Gastrocnemius medialis (tissue), 4 donors: ENCODE results near the gene RBM46. TPM values are rescaled to one million over a fixed set of nuclear protein-coding genes. Genes with fewer than 3 reads are reported as not detected.
"Not testable (repeated sequence)": the region's sequence is repeated elsewhere in the genome, so short reads cannot be mapped to it uniquely, and the experiment has no call there.

Source experiments
- ATAC-seq, 2 donors: fragments of 150-250 bp; one replicate each; pipeline ENCODE4 v1.9.1; 2016
- DNase-seq, 2 donors: peaks; one replicate each; pipeline ENCODE4 v3.0.0-alpha.2; 2019
- H3K27ac ChIP-seq, 4 donors: fragments of 200-600 bp; sonication (generic); 1 replicate in 1 of 4; 2 replicates in 3 of 4; pipeline ENCODE4 v1.5.1; 2016 to 2018; ENCODE audit warnings: mild to moderate bottlenecking in 2 of 4, moderate library complexity in 1 of 4
- H3K27me3 ChIP-seq, 3 donors: fragments of 200-600 bp; sonication (generic) in 2 of 3; 1 replicate in 1 of 3; 2 replicates in 2 of 3; pipeline versions ENCODE4 v1.5.1 to v1.6.0; 2016 to 2019; ENCODE audit warnings: mild to moderate bottlenecking in 1 of 3, moderate library complexity in 1 of 3
- H3K36me3 ChIP-seq, 2 donors: fragments of 200-600 bp; sonication (generic) in 1 of 2; one replicate each; pipeline ENCODE4 v1.5.1; 2017 to 2018
- H3K4me1 ChIP-seq, 2 donors: fragments of 200-600 bp; sonication (generic) in 1 of 2; one replicate each; pipeline ENCODE4 v1.5.1; 2016 to 2017; ENCODE audit warnings: mild to moderate bottlenecking in 2 of 2
- H3K4me3 ChIP-seq, 4 donors: fragments of 200-600 bp; sonication (generic) in 3 of 4; 1 replicate in 1 of 4; 2 replicates in 3 of 4; pipeline ENCODE4 v1.5.1; 2016 to 2019; ENCODE audit warnings: mild to moderate bottlenecking in 2 of 4
- H3K9me3 ChIP-seq, 3 donors: fragments of 200-600 bp; sonication (generic) in 2 of 3; 1 replicate in 1 of 3; 2 replicates in 2 of 3; pipeline ENCODE4 v1.5.1; 2016 to 2019
- POLR2A ChIP-seq, 2 donors: fragments of 450-650 bp; IDR thresholded peaks; one replicate each; pipeline ENCODE4 v1.6.1; 2017; ENCODE audit warnings: antibody characterized with exemption in 2 of 2, mild to moderate bottlenecking in 2 of 2, moderate library complexity in 2 of 2
- in situ Hi-C, 4 donors: fragments of 200-750 bp; cut with MboI; loops; one replicate each; pipeline versions ENCODE4 v1.15.0 to v1.8.0; 2017; ENCODE audit warnings: low sequenced_read_pairs in 4 of 4
- intact Hi-C: fragments of 100-400 bp; cut with DNase I; formaldehyde crosslinking; loops from one replicate; pipeline ENCODE4 v1.15.1; 2023; ENCODE audit warnings: low total_unique reads
- total RNA-seq, 4 donors: library from RNA; depleted of rRNA; stranded (reverse); fragments of >200 nt; gene quantifications; one replicate each; pipeline versions ENCODE4 v1.1.0 to v1.2.3, GENCODE V29; 2016
- TF ChIP-seq, protein P1 (sequence below), 5 experiments: fragments of 450-650 bp in 3 of 5; fragments of 200-600 bp in 2 of 5; sonication (generic) in 2 of 5; IDR thresholded peaks in 4 of 5; conservative IDR thresholded peaks in 1 of 5; 1 replicate in 4 of 5; 2 replicates in 1 of 5; pipeline ENCODE4 v1.5.1; 2016 to 2019; ENCODE audit warnings: antibody characterized with exemption in 5 of 5, mild to moderate bottlenecking in 3 of 5, moderate library complexity in 3 of 5

Gene RBM46
- total RNA-seq, 4 donors from 2014 or later, result not detected

DNA sequence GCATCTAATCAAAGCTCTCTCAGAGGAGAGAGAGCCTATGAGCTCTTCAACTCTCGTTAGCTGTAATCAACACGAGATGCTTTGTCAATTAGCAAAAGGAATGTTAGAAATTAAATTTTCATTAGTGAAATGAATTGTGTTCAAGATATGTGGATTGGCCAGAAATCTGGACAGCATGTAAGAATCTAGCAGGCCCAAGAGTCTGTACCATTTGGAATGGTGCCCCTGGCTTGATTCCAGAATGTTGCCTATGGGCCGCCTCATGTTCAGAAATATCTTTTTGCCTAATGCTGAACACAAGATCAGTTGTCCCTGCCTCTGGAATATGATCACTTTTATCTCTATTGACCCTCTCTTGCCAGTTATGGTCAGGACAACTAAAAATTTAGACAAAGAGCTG lies 88.2 kb downstream of the RBM46 start:
- intact Hi-C loops, result no loop called here
- H3K27me3 ChIP-seq, result no peaks in the 10 kb centered on the region

DNA sequence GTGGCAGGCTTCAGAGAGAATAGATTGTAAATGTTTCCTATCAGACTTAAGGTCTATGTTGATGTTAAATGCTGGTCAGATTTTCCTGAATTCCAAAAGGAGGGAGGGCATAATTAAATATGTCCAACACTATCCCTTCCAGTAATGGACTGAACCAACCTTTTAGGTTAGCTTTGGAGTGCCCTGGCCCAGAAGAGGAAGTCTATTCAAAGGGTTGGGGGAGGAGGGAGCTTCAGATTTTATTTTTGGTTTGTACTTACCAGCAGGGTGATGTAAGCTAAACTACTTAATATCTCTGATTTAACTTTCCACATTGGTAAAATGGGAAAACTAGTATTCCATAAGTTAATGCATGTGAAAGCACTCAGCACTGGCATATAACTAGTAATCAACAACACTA lies 91.1 kb downstream of the RBM46 start:
- TF ChIP-seq, protein P1, sequence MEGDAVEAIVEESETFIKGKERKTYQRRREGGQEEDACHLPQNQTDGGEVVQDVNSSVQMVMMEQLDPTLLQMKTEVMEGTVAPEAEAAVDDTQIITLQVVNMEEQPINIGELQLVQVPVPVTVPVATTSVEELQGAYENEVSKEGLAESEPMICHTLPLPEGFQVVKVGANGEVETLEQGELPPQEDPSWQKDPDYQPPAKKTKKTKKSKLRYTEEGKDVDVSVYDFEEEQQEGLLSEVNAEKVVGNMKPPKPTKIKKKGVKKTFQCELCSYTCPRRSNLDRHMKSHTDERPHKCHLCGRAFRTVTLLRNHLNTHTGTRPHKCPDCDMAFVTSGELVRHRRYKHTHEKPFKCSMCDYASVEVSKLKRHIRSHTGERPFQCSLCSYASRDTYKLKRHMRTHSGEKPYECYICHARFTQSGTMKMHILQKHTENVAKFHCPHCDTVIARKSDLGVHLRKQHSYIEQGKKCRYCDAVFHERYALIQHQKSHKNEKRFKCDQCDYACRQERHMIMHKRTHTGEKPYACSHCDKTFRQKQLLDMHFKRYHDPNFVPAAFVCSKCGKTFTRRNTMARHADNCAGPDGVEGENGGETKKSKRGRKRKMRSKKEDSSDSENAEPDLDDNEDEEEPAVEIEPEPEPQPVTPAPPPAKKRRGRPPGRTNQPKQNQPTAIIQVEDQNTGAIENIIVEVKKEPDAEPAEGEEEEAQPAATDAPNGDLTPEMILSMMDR (IDR thresholded peaks at IDR 0.05 in 4 of 5, conservative IDR thresholded peaks at IDR 0.05 in 1 of 5), result no peak
- no peak for TF ChIP-seq POLR2A (IDR thresholded peaks at IDR 0.05)
- DNase-seq (no peak), ATAC-seq (no peak)
- no peaks in the 10 kb centered on the region for H3K4me1 ChIP-seq
- no peak overlapping the region for H3K4me3 ChIP-seq
- intact Hi-C loops, result no loop called here
- H3K27me3 ChIP-seq, result no peaks in the 10 kb centered on the region
- H3K9me3 ChIP-seq, result no peaks in the 10 kb centered on the region
- in situ Hi-C loops, result no loop called here
- H3K27ac ChIP-seq, result no peak overlapping the region
- H3K36me3 ChIP-seq, result no peaks in the 10 kb centered on the region

More for the DNA sequence above, 88.2 kb downstream of the RBM46 start:
- TF ChIP-seq, protein P1 (IDR thresholded peaks at IDR 0.05 in 4 of 5, conservative IDR thresholded peaks at IDR 0.05 in 1 of 5), result no peak
- no peak for TF ChIP-seq POLR2A (IDR thresholded peaks at IDR 0.05)
- ATAC-seq (no peak), DNase-seq (no peak)
- no peaks in the 10 kb centered on the region for H3K4me1 ChIP-seq
- in situ Hi-C loops, result no loop called here
- no peaks in the 10 kb centered on the region for H3K36me3 ChIP-seq
- H3K27ac ChIP-seq, result no peak overlapping the region
- no peak overlapping the region for H3K4me3 ChIP-seq
- no peaks in the 10 kb centered on the region for H3K9me3 ChIP-seq

DNA sequence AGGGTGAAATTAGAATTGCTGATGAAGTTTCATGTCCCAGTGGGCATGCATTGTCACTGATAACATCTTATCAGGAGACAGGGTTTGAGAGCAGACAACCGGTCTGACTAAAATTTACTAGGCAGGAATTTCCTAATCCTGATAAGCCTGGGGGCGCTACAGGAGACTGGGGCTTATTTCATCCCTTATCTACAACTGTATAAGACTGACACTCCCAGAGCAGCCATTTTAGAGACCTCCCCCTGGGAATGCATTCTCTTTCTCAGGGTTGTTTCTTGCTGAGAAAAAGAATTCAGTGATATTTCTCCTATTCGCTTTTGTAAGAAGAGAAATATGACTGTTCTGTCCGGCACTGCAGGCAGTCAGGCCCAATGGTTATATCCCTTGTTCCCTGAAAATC lies 93.0 kb downstream of the RBM46 start:
- H3K27ac ChIP-seq, intact Hi-C loops, ATAC-seq, DNase-seq, in situ Hi-C loops, H3K4me3 ChIP-seq, H3K27me3 ChIP-seq, H3K9me3 ChIP-seq, H3K4me1 ChIP-seq, H3K36me3 ChIP-seq: not testable (repeated sequence)

DNA sequence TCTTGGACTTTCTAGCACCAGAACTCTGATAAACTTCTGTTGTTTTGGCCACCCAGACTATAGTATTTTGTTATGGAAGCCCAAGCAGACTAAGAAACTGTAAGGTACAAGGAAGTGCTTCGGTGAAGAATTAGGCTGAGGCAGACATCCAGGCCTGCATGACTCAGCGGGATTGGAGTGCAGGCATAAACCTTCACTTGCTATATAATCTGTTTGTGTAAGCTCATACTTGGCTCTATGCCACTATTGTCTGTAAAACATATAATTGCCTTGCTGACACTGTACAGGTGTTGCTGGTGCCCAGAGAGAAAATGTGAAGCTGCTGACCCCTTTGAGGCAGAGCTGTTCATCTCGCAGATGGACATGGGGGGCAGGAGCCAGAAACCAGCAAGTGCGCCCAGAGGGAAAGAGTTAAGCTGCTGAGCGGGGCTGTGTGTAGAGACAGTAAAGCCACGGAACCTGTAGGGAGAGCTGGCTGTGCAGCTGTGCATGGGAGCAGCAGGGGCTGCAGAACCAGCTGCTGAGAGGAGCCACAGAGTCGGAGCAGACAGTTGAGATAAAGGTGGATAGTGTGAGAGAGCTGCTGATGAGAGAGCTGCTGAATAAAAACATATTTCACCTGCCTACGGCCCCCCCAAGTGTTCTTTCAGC lies 96.2 kb downstream of the RBM46 start:
- Histone ChIP-seq H3K27me3 (no peaks in the 10 kb centered on the region), H3K4me1 (no peaks in the 10 kb centered on the region), H3K9me3 (no peaks in the 10 kb centered on the region), H3K36me3 (no peaks in the 10 kb centered on the region), H3K27ac (no peak overlapping the region), H3K4me3 (no peak overlapping the region)
- in situ Hi-C loops (no loop called here), intact Hi-C loops (no loop called here)
- TF ChIP-seq, protein P1 (IDR thresholded peaks at IDR 0.05 in 4 of 5, conservative IDR thresholded peaks at IDR 0.05 in 1 of 5), result no peak
- no peak for TF ChIP-seq POLR2A (IDR thresholded peaks at IDR 0.05)
- ATAC-seq, result no peak
- no peak for DNase-seq

Other genes with a start within 250 kb of the RBM46 start
- gene PLRG1, start 230.9 kb upstream of the RBM46 start, total RNA-seq, result 10 to 100 TPM; 30.7 to 41.3 (median 35.4) TPM
- gene FGB, start 218.3 kb upstream of the RBM46 start, total RNA-seq, result 10 to 100 TPM in 2 of 4 donors, not detected in 2; 17.9 to 40.2 TPM
- 10 to 100 TPM in 2 of 4 donors, not detected in 2; 22.2 to 49.0 TPM for gene FGA, start 190.5 kb upstream of the RBM46 start, total RNA-seq
- gene FGG, start 168.6 kb upstream of the RBM46 start, total RNA-seq, result 10 to 100 TPM in 2 of 4 donors, not detected in 2; 21.0 to 44.3 TPM
- gene LRAT, start 37.3 kb upstream of the RBM46 start, total RNA-seq, result not detected